WERI-Rb-1 (cell line): ENCODE results near the gene REN.

Experiments
- DNase-seq: peaks from one replicate; pipeline ENCODE4 v3.0.0-alpha.2; 2020
- H3K27ac ChIP-seq: fragments of 250-450 bp; sonication (Bioruptor Pico); 2 replicates; pipeline ENCODE4 v1.5.1; 2020; ENCODE audit warnings: mild to moderate bottlenecking, moderate library complexity
- H3K27me3 ChIP-seq: fragments of 250-450 bp; sonication (Bioruptor Pico); 2 replicates; pipeline ENCODE4 v1.5.1; 2021; ENCODE audit warnings: mild to moderate bottlenecking, low read depth, moderate library complexity; ENCODE audit not compliant: insufficient read depth, severe bottlenecking
- H3K36me3 ChIP-seq: fragments of 250-450 bp; sonication (Bioruptor Pico); 2 replicates; pipeline ENCODE4 v1.5.1; 2020; ENCODE audit warnings: mild to moderate bottlenecking, moderate library complexity
- H3K4me3 ChIP-seq: 2 replicates; pipeline ENCODE4 v1.5.1; 2011; ENCODE audit warnings: low read depth, mild to moderate bottlenecking, control low read depth, low read length
- H3K9me3 ChIP-seq: fragments of 250-450 bp; sonication (Bioruptor Pico); 2 replicates; pipeline ENCODE4 v1.5.1; 2021; ENCODE audit warnings: mild to moderate bottlenecking, moderate library complexity; ENCODE audit not compliant: severe bottlenecking
- CTCF ChIP-seq: IDR thresholded peaks from 2 replicates; pipeline ENCODE4 v1.5.1; 2011; ENCODE audit warnings: low read depth, mild to moderate bottlenecking, control low read depth, inconsistent platforms, low read length

Gene REN

GRCh38 chr1:204166219-204166618, at the start of gene REN:
Gene REN (minus strand): TSS chr1:204166337. CDS start chr1:204166293, 44 bp downstream.
- TF ChIP-seq CTCF: no peak
- no peaks in the 10 kb centered on the region for H3K36me3 ChIP-seq

GRCh38 chr1:204213668-204214662, 47.8 kb upstream of the REN start, which contains the start of gene GOLT1A:
Gene GOLT1A (minus strand): TSS chr1:204213988. CDS start chr1:204213906, 82 bp downstream.
- peak; percentile 91 for TF ChIP-seq CTCF
- DNase-seq: peak; percentile 87
- Histone ChIP-seq H3K9me3 (no peaks in the 10 kb centered on the region), H3K27ac (peak within 1 kb of the TSS; percentile 6), H3K27me3 (no peaks in the 10 kb centered on the region), H3K4me3 (peak within 1 kb of the TSS; percentile 25), H3K36me3 (no peaks in the 10 kb centered on the region)

More at GRCh38 chr1:204166219-204166618, at the start of gene REN:
- no peak within 1 kb of the TSS for H3K4me3 ChIP-seq
- DNase-seq: no peak
- H3K9me3 ChIP-seq: peaks cover 33% of the 10 kb centered on the region
- H3K27ac ChIP-seq: no peak within 1 kb of the TSS
- no peaks in the 10 kb centered on the region for H3K27me3 ChIP-seq

DNA sequence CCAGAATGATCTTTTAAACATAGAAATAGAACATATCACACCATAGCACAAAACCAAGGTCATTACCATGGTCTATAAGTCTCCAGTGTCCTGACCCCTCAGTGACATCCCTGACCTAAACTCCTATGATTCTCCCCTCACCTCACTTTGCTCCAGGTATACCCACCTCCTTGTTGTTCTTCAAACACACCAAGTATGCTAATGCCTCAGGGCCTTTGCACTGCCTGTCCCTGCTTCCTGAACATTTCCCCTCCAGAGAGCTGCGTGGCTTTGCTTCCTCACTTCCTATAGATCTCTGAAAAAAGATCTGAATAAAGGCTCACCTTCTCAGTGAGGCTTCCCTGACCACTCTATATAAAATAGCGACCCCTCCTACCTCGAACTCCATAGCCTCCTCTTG, 46.6 kb upstream of the REN start:
- TF ChIP-seq CTCF: no peak
- no peak for DNase-seq
- H3K9me3 ChIP-seq: no peaks in the 10 kb centered on the region
- no peak overlapping the region for H3K4me3 ChIP-seq
- no peak overlapping the region for H3K27ac ChIP-seq
- no peaks in the 10 kb centered on the region for H3K27me3 ChIP-seq
- H3K36me3 ChIP-seq: no peaks in the 10 kb centered on the region

- DNase-seq: no peak
- no peaks in the 10 kb centered on the region for H3K9me3 ChIP-seq
- no peaks in the 10 kb centered on the region for H3K36me3 ChIP-seq
- no peaks in the 10 kb centered on the region for H3K27me3 ChIP-seq
- no peak overlapping the region for H3K27ac ChIP-seq
- TF ChIP-seq CTCF: no peak
- no peak overlapping the region for H3K4me3 ChIP-seq
Observed at GRCh38 chr1:204211046-204211445, 44.9 kb upstream of the REN start.

GRCh38 chr1:204207136-204207616, 41.0 kb upstream of the REN start:
- H3K27ac ChIP-seq: no peak overlapping the region
- H3K36me3 ChIP-seq: no peaks in the 10 kb centered on the region
- H3K9me3 ChIP-seq: no peaks in the 10 kb centered on the region
- DNase-seq: peak; percentile 96
- H3K4me3 ChIP-seq: no peak overlapping the region
- peak; percentile 100 for TF ChIP-seq CTCF
- no peaks in the 10 kb centered on the region for H3K27me3 ChIP-seq
